ENCODE data around the gene CTSZ. TPM values are rescaled to one million over a fixed set of nuclear protein-coding genes. Genes with fewer than 3 reads are reported as not detected.
"Not testable (repeated sequence)": the region's sequence is repeated elsewhere in the genome, so short reads cannot be mapped to it uniquely, and the experiment has no call there.

CTSZ gene
- total RNA-seq, 1 donor from 2014 or later = 278 TPM

GRCh38 chr20:59042796-59043631 lies 36.0 kb upstream of the CTSZ start:
- Mint-ChIP-seq H3K27ac (peak overlapping the region; percentile 91), H3K4me3 (peak overlapping the region; percentile 95), H3K36me3 (ENCODE audit: low read depth) (peaks cover 22% of the 10 kb centered on the region), H3K27me3 (no peaks in the 10 kb centered on the region), H3K4me1 (peaks cover 52% of the 10 kb centered on the region), H3K9me3 (no peaks in the 10 kb centered on the region)
- intact Hi-C loops (cut with micrococcal nuclease) = loop anchor here (1.0 kb wide), 5 partner anchors 11 to 153 kb away; partner anchors contain the start of genes ATP5F1E and NELFCD
- ChIA-PET POLR2A (interaction anchor here (0.5 to 6.2 kb wide), 10 partner anchors 10 to 392 kb away, joined by 3 to 64 read pairs (median 7); partner anchors contain the start of genes ATP5F1E and STX16), CTCF (interaction anchor here (1.1 to 1.5 kb wide), 2 partner anchors 45 to 179 kb away, joined by 4 read pairs; no protein-coding TSS in a partner anchor)
- DNase-seq (peak; percentile 97), ATAC-seq (ENCODE audit: low read depth) (peak; percentile 97)
- TF ChIP-seq CTCF (IDR thresholded peaks at IDR 0.05) = no peak

- peaks cover 30% of the 10 kb centered on the region for H3K36me3 Mint-ChIP-seq (ENCODE audit: low read depth)
- intact Hi-C loops (cut with micrococcal nuclease) = loop anchor here (1.0 kb wide), 5 partner anchors 10 to 152 kb away; partner anchors contain the start of genes ATP5F1E and NELFCD
- ChIA-PET CTCF (interaction anchor here (0.9 to 1.5 kb wide), 2 partner anchors 13 to 179 kb away, joined by 4 read pairs; no protein-coding TSS in a partner anchor), POLR2A (interaction anchor here (0.5 to 6.2 kb wide), 8 partner anchors 9 to 391 kb away, joined by 3 to 64 read pairs (median 10); partner anchors contain the start of genes ATP5F1E and STX16)
- no peak for TF ChIP-seq CTCF (IDR thresholded peaks at IDR 0.05)
- no peaks in the 10 kb centered on the region for H3K9me3 Mint-ChIP-seq
- peak within 1 kb of the TSS; percentile 95 for H3K4me3 Mint-ChIP-seq
- DNase-seq (no peak), ATAC-seq (ENCODE audit: low read depth) (peak; percentile 19)
- H3K4me1 Mint-ChIP-seq = peaks cover 52% of the 10 kb centered on the region
- peak within 1 kb of the TSS; percentile 91 for H3K27ac Mint-ChIP-seq
- no peaks in the 10 kb centered on the region for H3K27me3 Mint-ChIP-seq
Measured at GRCh38 chr20:59042151-59042795, 35.2 kb upstream of the CTSZ start, which contains the start of gene PRELID3B. Gene PRELID3B, minus strand, starts transcription at chr20:59042786. Its CDS starts 56 bp downstream, at chr20:59042730.

GRCh38 chr20:59041487-59041886 lies 34.4 kb upstream of the CTSZ start:
- H3K9me3 Mint-ChIP-seq; DNase-seq; intact Hi-C loops (cut with micrococcal nuclease); H3K27me3 Mint-ChIP-seq; ATAC-seq (ENCODE audit: low read depth): not testable (repeated sequence)
- Mint-ChIP-seq H3K27ac (peak overlapping the region; percentile 61), H3K4me3 (peak overlapping the region; percentile 95), H3K36me3 (ENCODE audit: low read depth) (peaks cover 37% of the 10 kb centered on the region), H3K4me1 (peaks cover 52% of the 10 kb centered on the region)
- CTCF ChIA-PET = interaction anchor here (0.9 kb wide), 1 partner anchor 13 kb away, joined by 4 read pairs; no protein-coding TSS in a partner anchor
- POLR2A ChIA-PET = interaction anchor here (2.3 to 6.2 kb wide), 5 partner anchors 9 to 152 kb away, joined by 7 to 64 read pairs (median 15); partner anchors contain the start of gene ATP5F1E

GRCh38 chr20:59040667-59041066 lies 33.6 kb upstream of the CTSZ start:
- no peak for DNase-seq
- H3K4me1 Mint-ChIP-seq = peaks cover 52% of the 10 kb centered on the region
- H3K9me3 Mint-ChIP-seq = no peaks in the 10 kb centered on the region
- ChIA-PET CTCF (no interaction called here), POLR2A (interaction anchor here (3.8 to 6.2 kb wide), 2 partner anchors 8 to 36 kb away, joined by 20 to 64 read pairs; partner anchors contain the start of gene ATP5F1E)
- H3K4me3 Mint-ChIP-seq = peak overlapping the region; percentile 95
- peak overlapping the region; percentile 61 for H3K27ac Mint-ChIP-seq
- no peaks in the 10 kb centered on the region for H3K27me3 Mint-ChIP-seq
- no peak for TF ChIP-seq CTCF (IDR thresholded peaks at IDR 0.05)
- H3K36me3 Mint-ChIP-seq (ENCODE audit: low read depth) = peaks cover 46% of the 10 kb centered on the region
- intact Hi-C loops (cut with micrococcal nuclease) = no loop called here
- ATAC-seq (ENCODE audit: low read depth) = no peak

- no peak for TF ChIP-seq CTCF (IDR thresholded peaks at IDR 0.05)
- CTCF ChIA-PET = no interaction called here
- intact Hi-C loops (cut with micrococcal nuclease) = no loop called here
- no peaks in the 10 kb centered on the region for H3K9me3 Mint-ChIP-seq
- H3K27ac Mint-ChIP-seq = no peak overlapping the region
- H3K4me3 Mint-ChIP-seq = no peak overlapping the region
- POLR2A ChIA-PET = no interaction called here
- peaks cover 58% of the 10 kb centered on the region for H3K36me3 Mint-ChIP-seq (ENCODE audit: low read depth)
- H3K4me1 Mint-ChIP-seq = peaks cover 45% of the 10 kb centered on the region
- DNase-seq = no peak
- no peak for ATAC-seq (ENCODE audit: low read depth)
- H3K27me3 Mint-ChIP-seq = no peaks in the 10 kb centered on the region
Measured at GRCh38 chr20:59039233-59039632, 32.2 kb upstream of the CTSZ start.

Data from activated B cell treated with CpG ODN at 0.5 μM for 24 hours (primary cell).